ENCODE measurements around the gene DDHD1. TPM values are rescaled to one million over a fixed set of nuclear protein-coding genes. Genes with fewer than 3 reads are reported as not detected.
A peak's percentile ranks its signal among the peaks of the same experiment; 100 is the strongest.
"Not testable (repeated sequence)": the region's sequence is repeated elsewhere in the genome, so short reads cannot be mapped to it uniquely, and the experiment has no call there.

DDHD1 gene
- total RNA-seq, 1 donor, result 30.0 TPM

DNA sequence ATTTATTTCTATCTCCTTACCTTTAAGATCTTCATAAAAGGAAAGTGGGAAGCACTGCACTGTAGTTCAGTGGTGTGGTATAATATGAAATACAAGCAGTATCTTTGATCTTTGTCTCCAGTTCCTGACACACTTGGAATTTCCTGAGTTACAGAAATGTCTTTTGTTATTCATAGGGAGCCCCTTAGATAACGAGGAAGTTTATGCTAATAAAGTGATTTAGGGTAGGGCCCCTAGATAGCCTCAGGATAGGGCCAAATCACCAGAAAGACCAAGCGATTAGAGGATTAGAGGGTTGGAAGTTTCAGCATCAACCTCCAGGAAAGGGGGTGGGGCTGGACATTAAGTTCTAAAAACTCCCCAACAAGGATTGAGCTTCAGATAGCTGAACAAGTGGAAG lies 29.9 kb upstream of the DDHD1 start:
- H3K27me3 ChIP-seq (ENCODE audit: insufficient read depth, low read length), result no peaks in the 10 kb centered on the region
- no peaks in the 10 kb centered on the region for H3K4me1 ChIP-seq (ENCODE audit: insufficient read depth, low read length)
- no peak overlapping the region for H3K4me3 ChIP-seq (ENCODE audit: insufficient read depth, low read length)
- no peaks in the 10 kb centered on the region for H3K36me3 ChIP-seq (ENCODE audit: insufficient read depth, low read length)
- H3K27ac ChIP-seq (ENCODE audit: low read depth, low read length), result no peak overlapping the region
- H3K9me3 ChIP-seq (ENCODE audit: low read depth, low read length), result no peaks in the 10 kb centered on the region
- H3K79me2 ChIP-seq (ENCODE audit: insufficient read depth, low read length), result no peaks in the 10 kb centered on the region
- H4K20me1 ChIP-seq (ENCODE audit: insufficient read depth, low read length), result no peaks in the 10 kb centered on the region
- no peak overlapping the region for H2AFZ ChIP-seq (ENCODE audit: low read length)
- TF ChIP-seq, protein P1, sequence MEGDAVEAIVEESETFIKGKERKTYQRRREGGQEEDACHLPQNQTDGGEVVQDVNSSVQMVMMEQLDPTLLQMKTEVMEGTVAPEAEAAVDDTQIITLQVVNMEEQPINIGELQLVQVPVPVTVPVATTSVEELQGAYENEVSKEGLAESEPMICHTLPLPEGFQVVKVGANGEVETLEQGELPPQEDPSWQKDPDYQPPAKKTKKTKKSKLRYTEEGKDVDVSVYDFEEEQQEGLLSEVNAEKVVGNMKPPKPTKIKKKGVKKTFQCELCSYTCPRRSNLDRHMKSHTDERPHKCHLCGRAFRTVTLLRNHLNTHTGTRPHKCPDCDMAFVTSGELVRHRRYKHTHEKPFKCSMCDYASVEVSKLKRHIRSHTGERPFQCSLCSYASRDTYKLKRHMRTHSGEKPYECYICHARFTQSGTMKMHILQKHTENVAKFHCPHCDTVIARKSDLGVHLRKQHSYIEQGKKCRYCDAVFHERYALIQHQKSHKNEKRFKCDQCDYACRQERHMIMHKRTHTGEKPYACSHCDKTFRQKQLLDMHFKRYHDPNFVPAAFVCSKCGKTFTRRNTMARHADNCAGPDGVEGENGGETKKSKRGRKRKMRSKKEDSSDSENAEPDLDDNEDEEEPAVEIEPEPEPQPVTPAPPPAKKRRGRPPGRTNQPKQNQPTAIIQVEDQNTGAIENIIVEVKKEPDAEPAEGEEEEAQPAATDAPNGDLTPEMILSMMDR (IDR thresholded peaks at IDR 0.05; ENCODE audit: extremely low read depth, low read depth, low read length), result no peak
- DNase-seq (ENCODE audit: insufficient read length, low spot score, missing footprints), result no peak
- H3K4me2 ChIP-seq (ENCODE audit: insufficient read depth, low read length), result no peak overlapping the region

DNA sequence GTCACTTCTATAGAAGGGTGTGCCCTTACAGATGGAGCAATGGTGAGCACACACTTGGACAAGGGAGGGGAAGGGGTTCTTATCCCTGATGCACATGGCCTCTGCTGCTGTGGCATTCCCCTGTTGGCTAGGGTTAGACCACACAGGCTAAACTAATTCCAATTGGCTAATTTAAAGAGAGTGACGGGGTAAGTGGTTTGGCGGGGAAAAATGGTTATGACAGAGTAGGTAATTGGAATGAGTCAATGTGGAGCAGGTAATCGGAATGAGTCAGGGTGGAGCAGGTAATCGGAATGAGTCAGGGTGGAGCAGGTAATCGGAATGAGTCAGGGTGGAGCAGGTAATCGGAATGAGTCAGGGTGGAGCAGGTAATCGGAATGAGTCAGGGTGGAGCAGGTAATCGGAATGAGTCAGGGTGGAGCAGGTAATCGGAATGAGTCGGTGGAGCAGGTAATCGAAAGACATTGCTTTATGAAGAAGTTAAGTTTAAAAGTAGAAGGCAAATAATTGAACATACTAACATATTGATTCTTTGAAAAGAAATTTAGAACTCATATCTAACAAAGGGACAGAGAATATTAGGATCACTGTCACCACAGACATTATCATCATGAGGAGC lies 28.4 kb upstream of the DDHD1 start:
- H3K27ac ChIP-seq (ENCODE audit: low read depth, low read length); H3K4me3 ChIP-seq (ENCODE audit: insufficient read depth, low read length): not testable (repeated sequence)

DNA sequence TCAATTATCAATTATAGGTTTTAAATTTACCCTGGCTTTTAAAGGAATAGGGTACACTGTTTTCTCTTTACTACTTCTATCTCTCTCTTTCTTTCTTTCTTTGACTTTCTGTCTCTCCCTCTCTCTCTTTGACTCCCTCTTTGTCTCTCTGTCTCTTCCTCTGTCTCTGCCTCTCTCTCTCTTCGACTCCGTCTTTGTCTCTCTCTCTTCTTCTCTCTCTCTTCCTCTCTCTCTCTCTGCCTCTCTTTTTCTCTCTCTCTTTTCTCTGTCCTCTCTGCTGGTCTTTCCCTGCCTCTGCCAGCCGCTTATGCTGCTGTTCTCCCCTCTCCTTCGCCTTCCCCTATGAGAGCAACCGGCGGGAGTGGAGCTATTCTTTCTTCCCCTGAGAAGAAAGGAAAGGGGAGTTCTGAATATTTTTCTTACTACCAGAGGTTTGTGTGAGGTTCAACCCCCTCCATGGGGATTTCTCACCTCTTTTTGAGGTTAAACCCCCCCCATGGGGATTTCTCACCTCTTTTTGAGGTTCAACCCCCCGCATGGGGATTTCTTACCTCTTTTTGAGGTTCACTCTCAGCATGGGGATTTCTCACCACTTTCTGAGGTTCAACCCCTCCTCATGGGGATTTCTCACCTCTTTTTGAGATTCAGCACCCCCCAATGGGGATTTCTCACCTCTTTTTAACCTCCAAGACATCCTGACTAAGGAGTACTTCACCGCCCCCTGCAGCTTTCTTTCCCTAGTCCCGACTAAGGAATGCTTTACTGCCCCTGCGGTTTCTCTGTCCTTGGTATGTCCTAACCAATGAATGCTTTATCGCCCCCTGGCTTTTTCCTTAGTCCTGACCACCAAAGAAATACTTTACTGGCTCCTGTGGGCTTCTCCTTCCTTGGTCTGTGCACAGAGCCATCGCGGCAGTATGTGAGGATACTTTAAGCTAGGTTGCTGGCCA lies 27.4 kb upstream of the DDHD1 start:
- TF ChIP-seq, protein P1 (IDR thresholded peaks at IDR 0.05; ENCODE audit: extremely low read depth, low read depth, low read length), result peak; percentile 43
- H3K27ac ChIP-seq (ENCODE audit: low read depth, low read length), result no peak overlapping the region
- no peaks in the 10 kb centered on the region for H3K9me3 ChIP-seq (ENCODE audit: low read depth, low read length)
- H3K4me1 ChIP-seq (ENCODE audit: insufficient read depth, low read length), result no peaks in the 10 kb centered on the region
- no peaks in the 10 kb centered on the region for H3K36me3 ChIP-seq (ENCODE audit: insufficient read depth, low read length)
- no peak overlapping the region for H3K4me3 ChIP-seq (ENCODE audit: insufficient read depth, low read length)
- no peak overlapping the region for H2AFZ ChIP-seq (ENCODE audit: low read length)
- no peak for DNase-seq (ENCODE audit: insufficient read length, low spot score, missing footprints)
- H3K79me2 ChIP-seq (ENCODE audit: insufficient read depth, low read length), result no peaks in the 10 kb centered on the region
- no peak overlapping the region for H3K4me2 ChIP-seq (ENCODE audit: insufficient read depth, low read length)
- H3K27me3 ChIP-seq (ENCODE audit: insufficient read depth, low read length), result no peaks in the 10 kb centered on the region
- H4K20me1 ChIP-seq (ENCODE audit: insufficient read depth, low read length), result no peaks in the 10 kb centered on the region

More for the DNA sequence above, 28.4 kb upstream of the DDHD1 start:
- H4K20me1 ChIP-seq (ENCODE audit: insufficient read depth, low read length); DNase-seq (ENCODE audit: insufficient read length, low spot score, missing footprints); H2AFZ ChIP-seq (ENCODE audit: low read length); H3K79me2 ChIP-seq (ENCODE audit: insufficient read depth, low read length); H3K9me3 ChIP-seq (ENCODE audit: low read depth, low read length); H3K4me1 ChIP-seq (ENCODE audit: insufficient read depth, low read length); H3K27me3 ChIP-seq (ENCODE audit: insufficient read depth, low read length); H3K36me3 ChIP-seq (ENCODE audit: insufficient read depth, low read length); H3K4me2 ChIP-seq (ENCODE audit: insufficient read depth, low read length): not testable (repeated sequence)

DNA sequence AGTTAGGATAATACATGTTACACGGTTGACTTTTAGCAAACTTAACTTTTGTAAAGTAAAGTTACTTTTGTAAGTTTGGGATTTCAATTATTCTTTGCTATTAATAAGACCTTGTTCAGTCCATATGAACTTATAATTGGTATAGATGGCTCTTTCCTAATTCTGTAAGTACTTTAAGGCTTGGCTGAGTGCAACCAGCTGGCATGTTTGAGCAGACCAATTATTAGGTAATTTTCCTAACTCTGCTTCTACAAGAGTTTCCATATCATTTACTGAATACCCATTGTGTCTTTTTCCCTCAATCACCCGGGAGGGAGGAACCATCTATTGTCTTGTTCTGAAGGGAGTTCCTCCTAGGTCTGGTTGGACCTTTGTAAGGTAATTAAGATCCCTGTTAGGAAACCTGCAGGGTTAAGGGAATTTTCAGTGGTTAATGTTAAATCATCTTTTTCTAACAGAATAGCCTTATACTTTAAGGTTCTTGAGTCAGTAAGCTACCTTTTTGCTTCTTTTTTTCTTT lies 26.4 kb upstream of the DDHD1 start:
- not testable (repeated sequence) for H3K9me3 ChIP-seq (ENCODE audit: low read depth, low read length); H4K20me1 ChIP-seq (ENCODE audit: insufficient read depth, low read length); H3K27me3 ChIP-seq (ENCODE audit: insufficient read depth, low read length); H3K79me2 ChIP-seq (ENCODE audit: insufficient read depth, low read length); DNase-seq (ENCODE audit: insufficient read length, low spot score, missing footprints); H3K4me3 ChIP-seq (ENCODE audit: insufficient read depth, low read length); H3K27ac ChIP-seq (ENCODE audit: low read depth, low read length); H3K36me3 ChIP-seq (ENCODE audit: insufficient read depth, low read length); H3K4me1 ChIP-seq (ENCODE audit: insufficient read depth, low read length); H3K4me2 ChIP-seq (ENCODE audit: insufficient read depth, low read length); H2AFZ ChIP-seq (ENCODE audit: low read length)

Measured in osteoblast (primary cell).